ENCODE data around the gene LEFTY1. TPM values are rescaled to one million over a fixed set of nuclear protein-coding genes. Genes with fewer than 3 reads are reported as not detected.
A peak's percentile ranks its signal among the peaks of the same experiment; 100 is the strongest.

LEFTY1 gene
- total RNA-seq, 2 experiments from 2014 or later = 0.39 TPM; not detected in 1

GRCh38 chr1:225885336-225885735 lies 3.6 kb downstream of the LEFTY1 start:
- Mint-ChIP-seq H3K4me1 (peaks cover 19% of the 10 kb centered on the region), H3K36me3 (peaks cover 1% of the 10 kb centered on the region), H3K27ac (no peak overlapping the region), H3K9me3 (no peaks in the 10 kb centered on the region), H3K27me3 (no peaks in the 10 kb centered on the region), H3K4me3 (no peak overlapping the region)
- no peak for DNase-seq

GRCh38 chr1:225883616-225884265 lies 5.2 kb downstream of the LEFTY1 start:
- DNase-seq = no peak
- H3K27me3 Mint-ChIP-seq = no peaks in the 10 kb centered on the region
- peak overlapping the region; percentile 86 for H3K4me3 Mint-ChIP-seq
- peak overlapping the region; percentile 29 for H3K27ac Mint-ChIP-seq
- H3K4me1 Mint-ChIP-seq = peaks cover 34% of the 10 kb centered on the region
- no peaks in the 10 kb centered on the region for H3K9me3 Mint-ChIP-seq
- peaks cover 4% of the 10 kb centered on the region for H3K36me3 Mint-ChIP-seq

- Mint-ChIP-seq H3K27me3 (no peaks in the 10 kb centered on the region), H3K4me3 (peak overlapping the region; percentile 86), H3K9me3 (no peaks in the 10 kb centered on the region), H3K27ac (peak overlapping the region; percentile 83), H3K4me1 (peaks cover 38% of the 10 kb centered on the region), H3K36me3 (peaks cover 4% of the 10 kb centered on the region)
- peak; percentile 53 for DNase-seq
These were observed 6.0 kb downstream of the LEFTY1 start for GRCh38 chr1:225882694-225883615.

- Mint-ChIP-seq H3K27me3 (no peaks in the 10 kb centered on the region), H3K4me3 (peak within 1 kb of the TSS; percentile 86), H3K4me1 (peaks cover 46% of the 10 kb centered on the region), H3K36me3 (peaks cover 4% of the 10 kb centered on the region), H3K9me3 (no peaks in the 10 kb centered on the region), H3K27ac (peak within 1 kb of the TSS; percentile 87)
- peak; percentile 89 for DNase-seq
These were observed 6.8 kb downstream of the LEFTY1 start, which contains the start of gene TMEM63A for GRCh38 chr1:225881959-225882693. Gene TMEM63A (minus strand): TSS chr1:225882380. CDS start chr1:225877580, 4,800 bp downstream.

- Mint-ChIP-seq H3K4me3 (peak overlapping the region; percentile 86), H3K27me3 (no peaks in the 10 kb centered on the region), H3K27ac (peak overlapping the region; percentile 87), H3K4me1 (peaks cover 50% of the 10 kb centered on the region), H3K9me3 (no peaks in the 10 kb centered on the region), H3K36me3 (peaks cover 5% of the 10 kb centered on the region)
- DNase-seq = peak; percentile 50
These were observed 7.6 kb downstream of the LEFTY1 start for GRCh38 chr1:225881081-225881958.

- H3K27ac Mint-ChIP-seq = peak overlapping the region; percentile 87
- no peaks in the 10 kb centered on the region for H3K9me3 Mint-ChIP-seq
- no peaks in the 10 kb centered on the region for H3K27me3 Mint-ChIP-seq
- H3K4me3 Mint-ChIP-seq = peak overlapping the region; percentile 86
- H3K4me1 Mint-ChIP-seq = peaks cover 55% of the 10 kb centered on the region
- H3K36me3 Mint-ChIP-seq = peaks cover 11% of the 10 kb centered on the region
- no peak for DNase-seq
These were observed 8.3 kb downstream of the LEFTY1 start for GRCh38 chr1:225880636-225881035.

GRCh38 chr1:225880222-225880588 lies 8.7 kb downstream of the LEFTY1 start:
- H3K4me1 Mint-ChIP-seq = peaks cover 60% of the 10 kb centered on the region
- H3K9me3 Mint-ChIP-seq = no peaks in the 10 kb centered on the region
- H3K4me3 Mint-ChIP-seq = peak overlapping the region; percentile 86
- H3K27me3 Mint-ChIP-seq = no peaks in the 10 kb centered on the region
- H3K36me3 Mint-ChIP-seq = peaks cover 13% of the 10 kb centered on the region
- no peak for DNase-seq
- H3K27ac Mint-ChIP-seq = peak overlapping the region; percentile 87

- H3K4me3 Mint-ChIP-seq = peak overlapping the region; percentile 86
- peak overlapping the region; percentile 87 for H3K27ac Mint-ChIP-seq
- peaks cover 13% of the 10 kb centered on the region for H3K36me3 Mint-ChIP-seq
- no peak for DNase-seq
- H3K9me3 Mint-ChIP-seq = no peaks in the 10 kb centered on the region
- H3K27me3 Mint-ChIP-seq = no peaks in the 10 kb centered on the region
- H3K4me1 Mint-ChIP-seq = peaks cover 60% of the 10 kb centered on the region
These were observed 9.3 kb downstream of the LEFTY1 start for GRCh38 chr1:225879521-225880221.

- no peak for DNase-seq
- Mint-ChIP-seq H3K27ac (no peak overlapping the region), H3K36me3 (peaks cover 13% of the 10 kb centered on the region), H3K4me1 (peaks cover 55% of the 10 kb centered on the region), H3K27me3 (no peaks in the 10 kb centered on the region), H3K9me3 (no peaks in the 10 kb centered on the region), H3K4me3 (no peak overlapping the region)
These were observed 10.7 kb downstream of the LEFTY1 start for GRCh38 chr1:225878282-225878681.

- Mint-ChIP-seq H3K27me3 (no peaks in the 10 kb centered on the region), H3K27ac (no peak overlapping the region), H3K36me3 (peaks cover 11% of the 10 kb centered on the region), H3K4me3 (no peak overlapping the region), H3K9me3 (no peaks in the 10 kb centered on the region), H3K4me1 (peaks cover 56% of the 10 kb centered on the region)
- peak; percentile 36 for DNase-seq
These were observed 11.4 kb downstream of the LEFTY1 start for GRCh38 chr1:225877580-225877979.

GRCh38 chr1:225876900-225877510 lies 11.9 kb downstream of the LEFTY1 start:
- no peaks in the 10 kb centered on the region for H3K9me3 Mint-ChIP-seq
- DNase-seq = no peak
- H3K27ac Mint-ChIP-seq = peak overlapping the region; percentile 23
- H3K4me1 Mint-ChIP-seq = peaks cover 57% of the 10 kb centered on the region
- no peaks in the 10 kb centered on the region for H3K27me3 Mint-ChIP-seq
- no peak overlapping the region for H3K4me3 Mint-ChIP-seq
- H3K36me3 Mint-ChIP-seq = peaks cover 11% of the 10 kb centered on the region

GRCh38 chr1:225875044-225875815 lies 13.7 kb downstream of the LEFTY1 start:
- H3K27ac Mint-ChIP-seq = no peak overlapping the region

GRCh38 chr1:225874431-225874830 lies 14.5 kb downstream of the LEFTY1 start:
- H3K9me3 Mint-ChIP-seq = no peaks in the 10 kb centered on the region
- DNase-seq = no peak
- peaks cover 41% of the 10 kb centered on the region for H3K4me1 Mint-ChIP-seq
- H3K27ac Mint-ChIP-seq = no peak overlapping the region
- no peaks in the 10 kb centered on the region for H3K27me3 Mint-ChIP-seq
- H3K4me3 Mint-ChIP-seq = no peak overlapping the region
- H3K36me3 Mint-ChIP-seq = peaks cover 14% of the 10 kb centered on the region

More at GRCh38 chr1:225875044-225875815, 13.7 kb downstream of the LEFTY1 start:
- DNase-seq = no peak
- Mint-ChIP-seq H3K9me3 (no peaks in the 10 kb centered on the region), H3K36me3 (peaks cover 16% of the 10 kb centered on the region), H3K4me3 (no peak overlapping the region), H3K27me3 (no peaks in the 10 kb centered on the region), H3K4me1 (peaks cover 49% of the 10 kb centered on the region)
